Effector memory CD4-positive, alpha-beta T cell (primary cell): ENCODE data around the gene LRBA.

Experiments
- DNase-seq, 3 donors: peaks; one replicate each; pipeline ENCODE4 v3.0.0-alpha.2; 2020
- H3K27ac ChIP-seq: 2 replicates; pipeline ENCODE4 v1.7.0; 2013; ENCODE audit warnings: mild to moderate bottlenecking, low read length, moderate library complexity; ENCODE audit not compliant: insufficient read depth, poor library complexity, severe bottlenecking
- H3K27me3 ChIP-seq: replicated peaks from 2 replicates; pipeline ENCODE4 v1.7.0; 2013; ENCODE audit warnings: mild to moderate bottlenecking, low read length; ENCODE audit not compliant: insufficient read depth, control insufficient read depth, poor library complexity, severe bottlenecking
- H3K36me3 ChIP-seq: 2 replicates; pipeline ENCODE4 v1.7.0; 2013; ENCODE audit warnings: mild to moderate bottlenecking, low read length, moderate library complexity; ENCODE audit not compliant: control insufficient read depth, insufficient read depth
- H3K4me1 ChIP-seq: 2 replicates; pipeline ENCODE4 v1.7.0; 2013; ENCODE audit warnings: low read length, mild to moderate bottlenecking; ENCODE audit not compliant: control insufficient read depth, insufficient read depth, poor library complexity, severe bottlenecking
- H3K4me3 ChIP-seq: 2 replicates; pipeline ENCODE4 v1.7.0; 2013; ENCODE audit warnings: low read length, low read depth, mild to moderate bottlenecking; ENCODE audit not compliant: insufficient read depth, poor library complexity, severe bottlenecking
- H3K9me3 ChIP-seq: 2 replicates; pipeline ENCODE4 v1.7.0; 2013; ENCODE audit warnings: mild to moderate bottlenecking, low read length, moderate library complexity; ENCODE audit not compliant: control insufficient read depth

The LRBA gene

DNA sequence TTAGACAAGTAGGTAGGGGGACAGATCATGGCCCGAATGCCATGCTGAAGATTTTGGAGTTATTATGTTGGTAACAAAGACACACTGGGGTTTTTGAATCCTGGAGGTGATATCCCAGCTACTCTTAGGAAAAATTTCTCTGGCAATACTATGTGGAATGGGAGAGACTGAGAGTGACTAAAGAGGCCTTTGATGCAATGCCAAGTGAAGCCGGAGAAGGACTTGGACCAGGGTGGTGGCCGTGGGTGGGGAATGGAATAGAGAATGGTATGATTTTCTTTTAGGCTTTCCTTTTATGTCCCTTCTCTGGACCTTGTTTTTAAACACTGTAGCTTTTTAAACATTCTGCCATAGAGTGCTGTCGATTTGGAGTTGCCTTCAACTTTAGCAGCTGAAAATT is 795.2 kb downstream of the LRBA start:
- H3K36me3 ChIP-seq, result no peaks in the 10 kb centered on the region
- no peak overlapping the region for H3K4me3 ChIP-seq
- no peaks in the 10 kb centered on the region for H3K4me1 ChIP-seq
- no peak for DNase-seq
- H3K27ac ChIP-seq, result no peak overlapping the region
- H3K9me3 ChIP-seq, result no peaks in the 10 kb centered on the region
- no peaks in the 10 kb centered on the region for H3K27me3 ChIP-seq

- Histone ChIP-seq H3K9me3 (no peaks in the 10 kb centered on the region), H3K27ac (no peak overlapping the region), H3K27me3 (no peaks in the 10 kb centered on the region), H3K4me3 (no peak overlapping the region), H3K36me3 (no peaks in the 10 kb centered on the region), H3K4me1 (no peaks in the 10 kb centered on the region)
- DNase-seq, result no peak
These were observed 796.6 kb downstream of the LRBA start for GRCh38 chr4:150218447-150218846.

GRCh38 chr4:150217808-150218207 is 797.3 kb downstream of the LRBA start:
- Histone ChIP-seq H3K9me3 (no peaks in the 10 kb centered on the region), H3K27ac (no peak overlapping the region), H3K4me3 (no peak overlapping the region), H3K36me3 (no peaks in the 10 kb centered on the region), H3K4me1 (no peaks in the 10 kb centered on the region), H3K27me3 (no peaks in the 10 kb centered on the region)
- no peak for DNase-seq

DNA sequence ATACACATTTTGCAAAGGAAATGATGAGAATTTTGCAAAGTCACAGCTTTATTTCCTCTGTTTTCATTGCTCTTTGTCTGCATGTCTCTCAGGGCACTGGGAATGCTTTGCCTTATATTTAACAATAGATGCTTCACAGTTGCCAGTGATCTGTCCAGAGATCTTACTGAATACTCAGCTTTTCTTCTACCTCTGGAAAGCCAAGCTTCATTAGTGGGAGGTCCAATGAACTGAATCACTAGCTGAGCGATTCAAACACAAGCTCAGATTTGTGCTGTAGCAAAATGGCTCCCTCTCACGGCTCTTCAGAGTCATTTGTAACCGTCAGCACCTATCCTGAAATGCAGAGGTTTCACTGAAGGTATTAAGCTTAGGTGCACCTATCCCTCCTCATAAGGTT is 797.9 kb downstream of the LRBA start:
- no peak for DNase-seq
- Histone ChIP-seq H3K9me3 (no peaks in the 10 kb centered on the region), H3K36me3 (no peaks in the 10 kb centered on the region), H3K4me3 (no peak overlapping the region), H3K27ac (no peak overlapping the region), H3K27me3 (no peaks in the 10 kb centered on the region), H3K4me1 (no peaks in the 10 kb centered on the region)

DNA sequence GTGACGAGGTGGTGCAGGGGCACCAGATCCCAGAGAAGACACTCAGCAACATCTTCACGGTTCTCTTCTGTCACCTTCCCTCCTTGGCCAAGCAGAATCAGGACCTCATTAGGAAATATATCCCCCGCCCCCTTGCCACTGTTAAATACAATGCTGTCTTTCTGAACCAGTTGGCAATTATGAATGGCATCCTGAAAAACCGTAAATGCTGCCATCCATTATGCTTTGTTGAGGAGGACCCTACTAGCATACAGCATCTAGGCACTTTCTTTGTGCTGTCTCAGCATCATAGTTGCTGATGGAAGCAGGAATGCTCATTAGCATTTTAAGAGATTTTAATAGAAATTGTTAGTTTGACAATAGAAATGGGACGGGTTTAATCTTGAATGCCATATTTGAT is 798.4 kb downstream of the LRBA start:
- no peak overlapping the region for H3K4me3 ChIP-seq
- no peaks in the 10 kb centered on the region for H3K27me3 ChIP-seq
- no peaks in the 10 kb centered on the region for H3K4me1 ChIP-seq
- H3K27ac ChIP-seq, result no peak overlapping the region
- DNase-seq, result no peak
- no peaks in the 10 kb centered on the region for H3K9me3 ChIP-seq
- no peaks in the 10 kb centered on the region for H3K36me3 ChIP-seq

GRCh38 chr4:150215601-150216000 is 799.5 kb downstream of the LRBA start:
- Histone ChIP-seq H3K4me3 (no peak overlapping the region), H3K9me3 (no peaks in the 10 kb centered on the region), H3K27ac (no peak overlapping the region), H3K27me3 (no peaks in the 10 kb centered on the region), H3K36me3 (no peaks in the 10 kb centered on the region), H3K4me1 (no peaks in the 10 kb centered on the region)
- DNase-seq, result no peak
